Cardiac muscle cell (in vitro differentiated cells and primary cell): Measurements from ENCODE around the gene SRP14. TPM values are rescaled to one million over a fixed set of nuclear protein-coding genes. Genes with fewer than 3 reads are reported as not detected.
"Not testable (repeated sequence)": the region's sequence is repeated elsewhere in the genome, so short reads cannot be mapped to it uniquely, and the experiment has no call there.

Experiments
- DNase-seq, 2 donors: peaks; one replicate each; pipeline versions ENCODE4 v3.0.0 to v3.0.0-alpha.2; 2010 to 2017; ENCODE audit warnings: low read depth in 1 of 2, low spot score in 1 of 2
- H3K27ac ChIP-seq: fragments of 200-600 bp; sonication (generic); 2 replicates; pipeline ENCODE4 v1.5.1; 2016
- H3K27me3 ChIP-seq: fragments of 200-600 bp; sonication (generic); 2 replicates; pipeline ENCODE4 v1.6.0; 2016; ENCODE audit warnings: control low read depth
- H3K36me3 ChIP-seq: fragments of 200-600 bp; sonication (generic); 2 replicates; pipeline ENCODE4 v1.5.1; 2016; ENCODE audit warnings: control low read depth
- H3K4me1 ChIP-seq: fragments of 200-600 bp; sonication (generic); 2 replicates; pipeline ENCODE4 v1.8.1; 2017; ENCODE audit warnings: low read depth, mild to moderate bottlenecking, mixed run types
- H3K4me3 ChIP-seq: fragments of 200-600 bp; sonication (generic); 2 replicates; pipeline ENCODE4 v1.5.1; 2016; ENCODE audit warnings: mild to moderate bottlenecking
- H3K9me3 ChIP-seq: fragments of 200-600 bp; sonication (generic); 2 replicates; pipeline ENCODE4 v1.5.1; 2017; ENCODE audit warnings: low read depth, mild to moderate bottlenecking, control low read depth
- polyA plus RNA-seq: library from polyadenylated mRNA; unstranded; fragments of >200 nt; fragmentation: Nextera tagmentation; extraction: Ambion mirVana; gene quantifications from 2 replicates; pipeline ENCODE4 v1.2.1, GENCODE V29; 2016
- total RNA-seq: library from RNA; depleted of rRNA; stranded (reverse); fragments of >200 nt; gene quantifications from 2 replicates; pipeline ENCODE4 v1.2.3, GENCODE V29; 2016
- TF ChIP-seq, protein P1 (sequence below): IDR thresholded peaks from 2 replicates; pipeline ENCODE4 v1.5.1; 2012; ENCODE audit warnings: low read depth, mild to moderate bottlenecking, low read length

Gene SRP14
- total and polyA plus RNA-seq, 2 experiments from 2014 or later: 691 to 1,525 TPM

DNA sequence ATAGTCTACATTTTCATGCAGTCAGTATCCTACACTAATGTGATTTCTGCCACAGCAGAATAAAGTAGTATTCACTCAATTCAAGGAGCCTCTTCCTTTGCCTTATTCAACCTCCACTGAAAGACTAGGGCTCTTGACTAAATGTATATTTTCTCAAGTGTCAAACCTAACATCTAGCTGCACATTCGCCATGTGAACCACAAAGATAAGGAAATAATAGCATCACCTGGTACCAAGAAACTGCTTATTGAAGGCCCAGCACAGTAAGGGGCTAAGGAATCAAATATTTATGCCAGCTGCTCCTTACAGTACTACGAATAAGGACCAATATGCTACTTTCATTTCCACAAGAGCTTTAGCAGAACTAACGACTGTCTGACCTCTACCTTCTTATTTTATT, 1.3 kb downstream of the SRP14 start:
- no peaks in the 10 kb centered on the region for H3K9me3 ChIP-seq
- peak overlapping the region; percentile 50 for H3K4me3 ChIP-seq
- H3K4me1 ChIP-seq: peaks cover 8% of the 10 kb centered on the region
- TF ChIP-seq, protein P1, sequence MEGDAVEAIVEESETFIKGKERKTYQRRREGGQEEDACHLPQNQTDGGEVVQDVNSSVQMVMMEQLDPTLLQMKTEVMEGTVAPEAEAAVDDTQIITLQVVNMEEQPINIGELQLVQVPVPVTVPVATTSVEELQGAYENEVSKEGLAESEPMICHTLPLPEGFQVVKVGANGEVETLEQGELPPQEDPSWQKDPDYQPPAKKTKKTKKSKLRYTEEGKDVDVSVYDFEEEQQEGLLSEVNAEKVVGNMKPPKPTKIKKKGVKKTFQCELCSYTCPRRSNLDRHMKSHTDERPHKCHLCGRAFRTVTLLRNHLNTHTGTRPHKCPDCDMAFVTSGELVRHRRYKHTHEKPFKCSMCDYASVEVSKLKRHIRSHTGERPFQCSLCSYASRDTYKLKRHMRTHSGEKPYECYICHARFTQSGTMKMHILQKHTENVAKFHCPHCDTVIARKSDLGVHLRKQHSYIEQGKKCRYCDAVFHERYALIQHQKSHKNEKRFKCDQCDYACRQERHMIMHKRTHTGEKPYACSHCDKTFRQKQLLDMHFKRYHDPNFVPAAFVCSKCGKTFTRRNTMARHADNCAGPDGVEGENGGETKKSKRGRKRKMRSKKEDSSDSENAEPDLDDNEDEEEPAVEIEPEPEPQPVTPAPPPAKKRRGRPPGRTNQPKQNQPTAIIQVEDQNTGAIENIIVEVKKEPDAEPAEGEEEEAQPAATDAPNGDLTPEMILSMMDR: no peak
- H3K27ac ChIP-seq: peak overlapping the region; percentile 96
- DNase-seq: no peak
- H3K27me3 ChIP-seq: no peaks in the 10 kb centered on the region
- peaks cover 44% of the 10 kb centered on the region for H3K36me3 ChIP-seq

DNA sequence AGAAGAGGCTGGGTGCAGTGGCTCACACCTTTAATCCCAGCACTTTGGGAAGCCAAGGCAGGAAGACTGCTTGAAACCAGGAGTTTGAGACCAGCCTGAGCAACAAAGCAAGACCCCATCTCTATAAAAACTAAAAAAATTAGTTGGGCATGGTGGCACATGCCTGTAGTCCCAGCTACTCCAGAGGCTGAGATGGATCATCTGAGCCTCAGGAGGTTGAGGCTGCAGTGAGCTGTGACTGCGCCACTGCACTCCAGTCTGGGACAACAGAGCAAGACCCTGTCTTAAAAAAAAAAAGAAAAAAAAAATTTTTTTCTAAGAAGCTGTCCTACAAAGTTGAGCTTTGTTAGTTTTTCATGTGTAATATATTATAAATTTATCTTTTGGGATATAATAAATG, 3.8 kb downstream of the SRP14 start:
- not testable (repeated sequence) for H3K27me3 ChIP-seq, H3K9me3 ChIP-seq, H3K4me3 ChIP-seq, DNase-seq
- peaks cover 59% of the 10 kb centered on the region for H3K36me3 ChIP-seq
- peak overlapping the region; percentile 18 for H3K27ac ChIP-seq
- H3K4me1 ChIP-seq: peaks cover 18% of the 10 kb centered on the region

DNA sequence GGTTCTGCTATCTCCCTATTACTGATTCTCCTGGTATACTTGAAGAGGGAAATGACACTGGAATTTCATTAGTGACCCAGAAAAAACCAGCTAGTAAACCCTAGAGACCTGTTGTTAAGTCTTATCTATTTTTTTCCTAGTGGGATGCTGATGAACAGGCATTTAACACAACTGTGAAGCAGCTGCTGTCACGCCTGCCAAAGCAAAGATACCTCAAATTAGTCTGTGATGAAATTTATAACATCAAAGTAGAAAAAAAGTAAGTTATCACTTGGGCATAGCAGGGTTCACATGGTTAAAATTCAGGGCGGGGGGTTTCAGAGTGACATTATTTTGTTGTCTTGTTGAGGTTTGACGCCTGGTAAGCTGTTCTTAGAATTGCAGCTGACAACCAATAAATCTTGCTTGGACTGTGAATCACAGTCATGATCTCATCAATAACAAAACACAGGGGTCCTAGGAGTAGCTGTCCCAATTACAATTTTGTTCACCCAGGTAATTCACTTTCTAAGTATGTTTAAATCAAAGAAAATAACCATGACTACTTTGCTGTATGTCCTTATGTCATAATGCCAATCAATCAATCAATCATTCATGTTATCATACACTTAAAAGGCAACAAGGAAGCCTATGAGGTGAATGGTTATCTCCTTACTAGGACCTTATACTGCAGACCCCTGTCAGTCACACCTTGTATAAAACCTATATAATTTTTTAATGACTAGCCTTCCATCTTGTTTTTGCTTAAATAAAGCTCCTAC, 4.6 kb downstream of the SRP14 start:
- no peak for DNase-seq
- TF ChIP-seq, protein P1: no peak
- no peak overlapping the region for H3K4me3 ChIP-seq
- peaks cover 26% of the 10 kb centered on the region for H3K4me1 ChIP-seq
- H3K27me3 ChIP-seq: no peaks in the 10 kb centered on the region
- H3K36me3 ChIP-seq: peaks cover 63% of the 10 kb centered on the region
- H3K27ac ChIP-seq: peak overlapping the region; percentile 58
- no peaks in the 10 kb centered on the region for H3K9me3 ChIP-seq

DNA sequence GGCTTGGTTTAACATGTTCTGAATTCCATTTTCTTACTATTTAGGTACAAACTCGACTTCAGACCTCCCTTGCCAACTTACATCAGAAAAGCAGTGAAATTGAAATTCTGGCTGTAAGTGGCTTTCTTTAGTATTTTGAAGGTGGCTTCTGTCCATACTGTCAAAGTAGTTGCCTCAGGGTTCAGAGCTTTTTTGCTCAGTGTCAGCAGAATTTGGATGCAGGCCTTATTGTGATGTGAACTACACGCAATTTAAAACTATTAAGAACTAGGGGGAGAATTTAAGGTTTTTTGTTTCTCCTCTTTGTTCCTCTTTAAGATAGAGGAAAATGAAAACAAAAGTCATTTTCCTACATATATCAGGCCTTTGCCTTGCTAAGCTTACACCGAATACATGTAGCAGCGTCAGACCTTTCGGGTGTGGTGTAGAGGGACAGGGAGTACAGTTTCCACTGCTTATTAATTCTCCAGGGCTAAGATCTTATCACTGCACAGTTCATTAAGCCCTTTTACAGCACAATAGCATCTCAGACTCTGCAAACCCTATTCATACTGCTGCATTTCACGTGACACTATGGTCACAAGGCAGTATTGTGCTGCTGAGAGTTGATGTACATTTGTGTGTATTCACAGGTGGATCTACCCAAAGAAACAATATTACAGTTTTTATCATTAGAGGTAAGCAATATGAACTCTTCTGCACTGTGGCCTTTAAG, 6.7 kb downstream of the SRP14 start:
- TF ChIP-seq, protein P1: no peak
- H3K9me3 ChIP-seq: no peaks in the 10 kb centered on the region
- peaks cover 21% of the 10 kb centered on the region for H3K4me1 ChIP-seq
- H3K36me3 ChIP-seq: peaks cover 75% of the 10 kb centered on the region
- DNase-seq: no peak
- H3K4me3 ChIP-seq: no peak overlapping the region
- peak overlapping the region; percentile 95 for H3K27ac ChIP-seq
- H3K27me3 ChIP-seq: no peaks in the 10 kb centered on the region

DNA sequence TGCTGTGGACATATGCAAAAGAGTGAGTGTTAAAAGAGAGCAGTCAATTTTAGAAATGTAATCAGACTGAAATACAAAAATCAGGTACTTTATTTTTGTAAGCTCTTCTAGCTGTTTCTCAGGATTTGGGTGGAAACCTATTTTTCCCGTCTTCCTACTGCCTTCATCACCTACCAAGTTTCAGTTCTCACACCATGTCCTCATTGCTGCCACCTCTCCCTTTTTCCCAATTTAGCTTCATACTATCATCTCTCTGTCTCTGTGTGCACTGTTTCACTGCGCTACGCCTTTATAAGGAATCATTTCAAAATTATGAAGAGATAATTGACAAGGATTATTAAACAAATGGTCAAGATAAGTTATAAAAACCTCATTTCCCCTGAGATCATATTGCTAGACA, 7.7 kb downstream of the SRP14 start:
- no peaks in the 10 kb centered on the region for H3K27me3 ChIP-seq
- peak overlapping the region; percentile 95 for H3K27ac ChIP-seq
- no peaks in the 10 kb centered on the region for H3K9me3 ChIP-seq
- TF ChIP-seq, protein P1: no peak
- peaks cover 73% of the 10 kb centered on the region for H3K36me3 ChIP-seq
- H3K4me1 ChIP-seq: peaks cover 21% of the 10 kb centered on the region
- no peak overlapping the region for H3K4me3 ChIP-seq
- DNase-seq: no peak
